Pancreas (tissue), 10 donors: ENCODE results near the gene ACOX3. TPM values are rescaled to one million over a fixed set of nuclear protein-coding genes. Genes with fewer than 3 reads are reported as not detected.
A peak's percentile ranks its signal among the peaks of the same experiment; 100 is the strongest.

Experiments
- ATAC-seq, 4 donors: fragments of 200-7000 bp; cut with Tn5 transposase; one replicate each; pipeline versions ENCODE4 v1.8.0 to v1.9.1; 2020; ENCODE audit warnings: mild to moderate bottlenecking in 4 of 4, moderate library complexity in 4 of 4
- DNase-seq, 6 donors: peaks; one replicate each; pipeline ENCODE4 v3.0.0-alpha.2; 2020
- FAIRE-seq: peaks from 2 replicates; lab custom pipeline; 2012; peaks lifted over from hg19 to GRCh38; lab: Jason Lieb, UNC
- H3K27ac ChIP-seq, 4 donors: fragments of 200-600 bp; sonication (generic); 1 replicate in 3 of 4; 2 replicates in 1 of 4; pipeline versions ENCODE4 v1.5.0 to v1.8.0; 2020
- H3K27me3 ChIP-seq, 4 donors: fragments of 200-600 bp; one replicate each; pipeline ENCODE4 v1.8.0; 2021
- H3K36me3 ChIP-seq, 3 donors: fragments of 200-600 bp; sonication (generic) in 1 of 3; one replicate each; pipeline versions ENCODE4 v1.5.0 to v1.8.0; 2020 to 2021
- H3K4me1 ChIP-seq, 3 donors: fragments of 200-600 bp; one replicate each; pipeline ENCODE4 v1.8.0; 2021
- H3K4me3 ChIP-seq, 4 donors: fragments of 200-600 bp; sonication (generic) in 2 of 4; one replicate each; pipeline versions ENCODE4 v1.5.0 to v1.8.0; 2020 to 2021
- H3K9me3 ChIP-seq, 4 donors: fragments of 200-600 bp; one replicate each; pipeline ENCODE4 v1.8.0; 2021
- CTCF ChIP-seq, 4 donors: fragments of 200-600 bp; sonication (generic) in 3 of 4; IDR thresholded peaks; one replicate each; pipeline versions ENCODE4 v1.5.0 to v1.8.0; 2021; ENCODE audit warnings: antibody characterized with exemption in 4 of 4
- WGBS, 2 donors: extraction: QIAGEN DNeasy Blood & Tissue Kit; methylation state at CpG; one replicate each; pipeline ENCODE4 v1.1.7; 2013; 5-methylcytosine and 5-hydroxymethylcytosine counted together
- intact Hi-C, 3 donors: fragments of 100-400 bp; cut with DNase I; formaldehyde crosslinking; loops; one replicate each; pipeline versions ENCODE4 v1.11.1 to v1.14.2; 2022
- polyA plus RNA-seq, 2 donors: library from polyadenylated mRNA; stranded (reverse); fragments of 200-250 nt; gene quantifications; one replicate each; pipeline ENCODE4 v1.2.3, GENCODE V29; 2013
- total RNA-seq, 6 donors: library from RNA; stranded (reverse); fragmentation: NEBNext Ultra II Directional in 4 of 6; extraction: Animal tissue kit (Norgen Biotek cat#: 25700) in 4 of 6; gene quantifications; one replicate each; pipeline versions ENCODE4 v1.2.1 to v1.2.4, GENCODE V29; 2021 to 2023
- donor health status: healthy with polysubstance abuse.
- donor health status: DM: no; HTN: no; CAD: no; lungs with moderate emphysema.
- donor health status: DM: no; HTN: no; CAD: no.
- donor health status: control.
- donor health status: control.
- donor health status: Bipolar disorder and iron deficiency.
- donor health status: DM: yes; HTN: yes; CAD: no.
- donor health status: DM: no; HTN: no; CAD: no.
- donor health status: DM: no; HTN: no; CAD: no.
- donor health status: DM: yes; HTN: yes; CAD: no.

ACOX3 gene
- total and polyA plus RNA-seq, 8 donors = 16.1 to 24.8 (median 18.6) TPM

DNA sequence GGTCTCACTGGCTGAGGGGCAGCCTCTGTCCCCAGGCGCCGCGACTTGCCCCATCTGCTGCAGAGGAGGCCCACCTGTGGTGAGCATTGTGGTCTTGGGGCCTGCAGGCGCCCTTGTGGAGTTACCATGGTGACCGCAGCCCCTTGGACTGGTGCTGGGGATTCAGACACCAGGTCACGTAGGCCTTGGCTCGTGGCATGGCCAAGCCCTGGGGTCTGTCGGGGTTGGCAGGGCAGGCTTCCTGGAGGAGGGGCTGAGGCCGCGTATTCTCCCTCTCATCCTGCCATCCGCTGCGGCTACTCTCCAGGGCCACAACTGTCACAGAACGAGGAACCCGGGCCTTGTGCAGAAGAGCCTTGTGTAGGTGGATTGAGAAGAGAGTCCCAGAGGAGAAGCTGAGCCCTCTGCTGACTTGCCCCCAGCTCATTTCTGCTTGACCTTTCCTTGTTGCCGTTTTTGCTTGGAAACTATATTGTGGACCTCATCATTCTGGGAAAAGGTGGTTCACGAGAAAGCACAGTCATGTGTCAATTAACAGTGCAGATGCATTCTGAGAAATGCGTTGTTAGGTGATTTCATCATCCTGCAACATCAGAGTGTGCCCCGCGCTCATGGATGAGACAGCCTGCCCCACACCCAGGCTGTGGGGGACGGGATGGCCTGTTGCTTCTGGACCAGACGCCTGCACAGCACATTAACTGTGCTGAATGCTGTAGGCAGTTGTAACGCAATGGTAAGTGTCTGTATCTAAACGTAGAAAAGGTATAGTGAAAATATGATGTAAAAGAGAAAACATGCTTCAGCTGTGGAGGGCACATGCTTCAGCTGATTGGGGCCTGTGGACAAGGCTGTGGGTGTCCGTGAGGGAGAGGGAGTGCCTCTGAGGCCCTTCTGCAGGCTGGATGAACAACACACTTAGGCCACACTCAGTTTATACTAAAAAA lies 38.5 kb upstream of the ACOX3 start:
- no peak overlapping the region for H3K4me3 ChIP-seq
- FAIRE-seq = no peak
- ATAC-seq = no peak
- WGBS, 2 donors = 87 to 89% methylated on average over 24 of the region's 24 CpGs
- peak in 1 of 6 donors; percentile 55 for DNase-seq
- H3K9me3 ChIP-seq = no peaks in the 10 kb centered on the region
- TF ChIP-seq CTCF (IDR thresholded peaks at IDR 0.05) = no peak
- no peaks in the 10 kb centered on the region for H3K4me1 ChIP-seq
- intact Hi-C loops = loop anchor here in 1 of 3 donors (10.0 kb wide), 1 partner anchor 116 kb away; the partner anchor contains the start of gene CPZ
- no peaks in the 10 kb centered on the region for H3K27me3 ChIP-seq
- H3K27ac ChIP-seq = no peak overlapping the region
- peaks cover 0 to 14% (median 0%) of the 10 kb centered on the region in 3 donors for H3K36me3 ChIP-seq

DNA sequence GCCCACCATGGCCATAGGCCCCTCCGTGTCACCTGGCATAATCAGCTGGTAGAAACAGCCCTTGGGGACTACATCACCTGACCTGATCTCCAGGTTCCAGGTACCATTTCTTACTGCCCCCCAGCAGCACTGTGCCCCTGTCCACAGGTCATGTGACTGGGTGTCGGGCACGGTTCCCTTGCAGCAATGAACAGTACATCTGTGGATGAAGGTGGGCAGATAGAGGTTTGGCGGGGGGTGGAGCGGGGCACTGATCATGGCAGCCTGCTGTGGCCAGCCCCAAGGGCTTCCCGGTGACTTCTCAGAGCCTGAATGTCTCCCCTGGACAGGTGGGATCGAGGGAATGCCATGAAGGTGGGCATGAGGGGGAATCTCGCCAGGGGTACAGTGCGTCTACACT lies 37.8 kb upstream of the ACOX3 start:
- FAIRE-seq (no peak), ATAC-seq (peak in 1 of 4 donors; percentile 15), DNase-seq (peak in 1 of 6 donors; percentile 53)
- Histone ChIP-seq H3K36me3 (peaks cover 0 to 14% (median 0%) of the 10 kb centered on the region in 3 donors), H3K27me3 (no peaks in the 10 kb centered on the region), H3K27ac (no peak overlapping the region), H3K9me3 (no peaks in the 10 kb centered on the region), H3K4me3 (no peak overlapping the region), H3K4me1 (no peaks in the 10 kb centered on the region)
- TF ChIP-seq CTCF (IDR thresholded peaks at IDR 0.05) = no peak
- intact Hi-C loops = loop anchor here in 1 of 3 donors (10.0 kb wide), 1 partner anchor 116 kb away; the partner anchor contains the start of gene CPZ
- 91 to 94% methylated on average over 9 of the region's 9 CpGs for WGBS, 2 donors

DNA sequence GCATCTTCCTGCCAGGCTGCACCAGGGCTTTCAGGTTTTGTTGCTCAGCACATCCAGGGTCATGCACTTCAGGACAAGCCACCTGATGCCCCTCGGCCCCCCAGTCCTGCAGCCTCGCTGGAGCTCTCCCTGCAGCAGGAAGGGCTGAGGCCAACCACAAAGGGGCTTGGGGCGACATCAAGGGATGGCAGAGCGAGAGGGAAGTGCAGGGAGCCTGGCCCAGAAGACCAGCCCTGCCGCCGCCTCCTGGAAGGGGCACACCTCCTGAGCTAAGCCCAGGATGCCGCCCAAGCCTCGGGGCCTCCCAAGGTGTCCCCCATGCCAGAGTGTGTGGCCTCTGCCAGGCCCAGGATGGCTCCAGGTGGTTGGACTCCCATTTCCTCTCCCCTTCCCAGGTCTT lies 37.2 kb upstream of the ACOX3 start:
- Histone ChIP-seq H3K27ac (no peak overlapping the region), H3K4me1 (no peaks in the 10 kb centered on the region), H3K27me3 (no peaks in the 10 kb centered on the region), H3K36me3 (peaks cover 0 to 14% (median 0%) of the 10 kb centered on the region in 3 donors), H3K4me3 (no peak overlapping the region), H3K9me3 (no peaks in the 10 kb centered on the region)
- intact Hi-C loops = loop anchor here in 1 of 3 donors (10.0 kb wide), 1 partner anchor 117 kb away; the partner anchor contains the start of gene CPZ
- no peak for FAIRE-seq
- DNase-seq = peak in 1 of 6 donors; percentile 50
- no peak for ATAC-seq
- WGBS, 2 donors = 87 to 91% methylated on average over 8 of the region's 8 CpGs
- no peak for TF ChIP-seq CTCF (IDR thresholded peaks at IDR 0.05)

GRCh38 chr4:8477095-8477635 lies 36.6 kb upstream of the ACOX3 start:
- H3K4me1 ChIP-seq = no peaks in the 10 kb centered on the region
- H3K36me3 ChIP-seq = peaks cover 0 to 14% (median 0%) of the 10 kb centered on the region in 3 donors
- no peaks in the 10 kb centered on the region for H3K27me3 ChIP-seq
- WGBS, 2 donors = 89 to 91% methylated on average over 16 of the region's 16 CpGs
- FAIRE-seq = no peak
- no peak for ATAC-seq
- H3K27ac ChIP-seq = no peak overlapping the region
- no peak for TF ChIP-seq CTCF (IDR thresholded peaks at IDR 0.05)
- intact Hi-C loops = loop anchor here in 1 of 3 donors (10.0 kb wide), 1 partner anchor 118 kb away; the partner anchor contains the start of gene CPZ
- DNase-seq = peak in 1 of 6 donors; percentile 34
- no peaks in the 10 kb centered on the region for H3K9me3 ChIP-seq
- no peak overlapping the region for H3K4me3 ChIP-seq
